ENCODE data around the gene AMOTL1.
A peak's percentile ranks its signal among the peaks of the same experiment; 100 is the strongest.

Gene AMOTL1

GRCh38 chr11:94866936-94867795 lies 99.0 kb downstream of the AMOTL1 start:
- TF ChIP-seq Cebpa-rat (IDR thresholded peaks at IDR 0.05) = no peak

DNA sequence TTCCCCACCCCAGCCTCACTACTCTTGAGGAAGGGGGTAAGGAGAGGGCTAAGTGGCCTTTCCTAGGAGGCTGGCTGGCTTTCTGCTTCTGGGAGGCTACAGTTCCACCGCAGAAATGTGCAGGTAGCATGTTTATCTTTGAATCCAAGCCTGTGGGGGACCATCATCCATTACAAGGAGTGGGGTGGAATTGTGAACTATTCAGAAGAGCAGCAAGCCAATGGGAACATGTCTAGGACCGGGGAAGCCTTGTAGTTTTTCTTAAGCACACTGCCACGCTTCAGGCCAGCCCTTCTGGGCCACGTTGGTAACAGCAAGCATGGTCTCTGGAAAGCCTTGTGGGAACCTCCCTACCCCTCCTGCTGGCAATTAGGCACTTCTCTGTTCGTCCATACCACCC lies 100.3 kb downstream of the AMOTL1 start:
- Histone ChIP-seq H3K27ac (no peak overlapping the region), H4K20me1 (peaks cover 12% of the 10 kb centered on the region; the same call in 1 of the 2 replicates), H3K9me3 (no peaks in the 10 kb centered on the region), H3K4me1 (no peaks in the 10 kb centered on the region), H3K36me3 (peaks cover 100% of the 10 kb centered on the region), H3K9ac (no peak overlapping the region), H3K27me3 (no peaks in the 10 kb centered on the region), H3K4me3 (no peak overlapping the region), H3K4me2 (no peak overlapping the region)
- TF ChIP-seq Cebpa-rat (IDR thresholded peaks at IDR 0.05) = no peak

More at GRCh38 chr11:94866936-94867795, 99.0 kb downstream of the AMOTL1 start:
- H3K36me3 ChIP-seq = peaks cover 97% of the 10 kb centered on the region
- no peak overlapping the region for H3K27ac ChIP-seq
- H3K4me1 ChIP-seq = no peaks in the 10 kb centered on the region
- no peak overlapping the region for H3K4me2 ChIP-seq
- peaks cover 12% of the 10 kb centered on the region; the same call in 1 of the 2 replicates for H4K20me1 ChIP-seq
- no peaks in the 10 kb centered on the region for H3K27me3 ChIP-seq
- H3K9ac ChIP-seq = no peak overlapping the region
- no peak overlapping the region for H3K4me3 ChIP-seq
- H3K9me3 ChIP-seq = no peaks in the 10 kb centered on the region

DNA sequence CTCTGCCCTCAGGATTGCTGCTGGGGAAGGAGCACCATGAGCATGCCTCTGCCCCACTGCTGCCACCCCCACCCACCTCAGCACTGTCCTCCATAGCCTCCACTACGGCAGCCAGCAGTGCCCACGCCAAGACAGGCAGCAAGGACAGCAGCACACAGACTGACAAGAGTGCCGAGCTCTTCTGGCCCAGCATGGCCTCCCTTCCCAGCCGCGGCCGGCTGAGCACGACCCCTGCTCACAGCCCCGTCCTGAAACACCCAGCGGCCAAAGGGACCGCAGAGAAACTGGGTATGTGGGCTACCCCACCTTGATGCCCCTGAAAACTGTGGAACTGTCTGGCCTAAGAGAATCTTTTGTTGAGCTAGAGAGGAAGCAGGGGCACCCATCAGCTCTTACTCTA lies 101.0 kb downstream of the AMOTL1 start:
- Histone ChIP-seq H3K36me3 (peaks cover 100% of the 10 kb centered on the region), H3K27ac (no peak overlapping the region), H3K9ac (no peak overlapping the region), H3K9me3 (no peaks in the 10 kb centered on the region), H3K4me1 (no peaks in the 10 kb centered on the region), H3K27me3 (no peaks in the 10 kb centered on the region), H3K4me3 (no peak overlapping the region), H3K4me2 (no peak overlapping the region), H4K20me1 (peaks cover 14% of the 10 kb centered on the region; the same call in 1 of the 2 replicates)
- TF ChIP-seq Cebpa-rat (IDR thresholded peaks at IDR 0.05) = no peak

DNA sequence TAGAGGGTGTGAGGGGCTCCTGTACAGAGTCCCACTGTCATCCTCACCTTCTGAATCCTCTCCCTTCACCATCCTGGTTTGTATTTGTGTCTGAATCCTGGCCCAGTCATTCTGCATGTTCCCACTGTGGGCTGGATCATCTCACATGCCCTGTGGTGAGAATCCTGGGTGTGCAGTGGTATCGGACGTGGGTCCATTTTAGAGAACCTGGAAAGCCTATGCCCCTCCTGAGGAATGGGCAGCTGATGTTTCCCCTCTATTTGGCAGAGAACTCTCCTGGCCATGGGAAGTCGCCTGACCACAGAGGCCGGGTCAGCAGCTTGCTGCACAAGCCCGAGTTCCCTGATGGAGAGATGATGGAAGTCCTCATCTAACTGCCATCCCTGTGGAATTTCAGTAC lies 102.3 kb downstream of the AMOTL1 start:
- no peak overlapping the region for H3K4me2 ChIP-seq
- no peak overlapping the region for H3K27ac ChIP-seq
- H3K36me3 ChIP-seq = peaks cover 100% of the 10 kb centered on the region
- no peaks in the 10 kb centered on the region for H3K9me3 ChIP-seq
- H3K4me1 ChIP-seq = no peaks in the 10 kb centered on the region
- peaks cover 21% of the 10 kb centered on the region; the same call in 1 of the 2 replicates for H4K20me1 ChIP-seq
- no peak overlapping the region for H3K9ac ChIP-seq
- TF ChIP-seq Cebpa-rat (IDR thresholded peaks at IDR 0.05) = no peak
- H3K27me3 ChIP-seq = no peaks in the 10 kb centered on the region
- H3K4me3 ChIP-seq = no peak overlapping the region

- no peaks in the 10 kb centered on the region for H3K9me3 ChIP-seq
Measured at GRCh38 chr11:94871491-94872185, 103.5 kb downstream of the AMOTL1 start.

DNA sequence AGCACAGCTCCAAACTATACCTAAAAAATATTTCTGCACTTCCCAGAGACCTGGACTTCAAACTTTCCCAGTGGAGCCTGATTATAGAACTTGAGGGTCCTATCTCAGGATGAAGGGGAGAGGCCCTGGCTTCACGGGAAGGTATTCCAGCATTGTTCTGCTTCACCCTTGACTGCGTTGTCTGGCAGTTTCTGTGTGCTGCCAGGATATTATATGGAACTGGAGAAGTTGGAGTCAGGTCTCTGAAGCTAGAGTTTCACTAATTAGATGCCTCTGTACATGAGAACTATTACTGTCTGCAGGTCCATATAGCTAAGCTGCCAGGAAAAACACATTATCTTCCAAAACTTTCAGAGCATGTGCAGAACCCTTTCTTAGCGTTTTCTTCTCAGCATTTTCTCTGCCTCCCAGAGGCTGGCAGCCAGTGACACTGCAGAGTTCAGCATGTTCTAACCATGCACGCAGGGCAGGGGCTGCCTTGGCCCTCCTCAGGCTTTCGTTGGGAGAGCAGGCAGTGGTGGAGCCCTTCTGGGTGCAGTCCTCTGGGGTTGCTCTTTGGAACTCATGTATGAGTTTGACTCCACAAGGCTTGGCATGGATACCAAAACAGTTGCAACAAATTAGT lies 105.9 kb downstream of the AMOTL1 start:
- H4K20me1 ChIP-seq = peaks cover 9% of the 10 kb centered on the region; the same call in 1 of the 2 replicates
- no peaks in the 10 kb centered on the region for H3K27me3 ChIP-seq
- H3K36me3 ChIP-seq = peaks cover 94% of the 10 kb centered on the region
- no peaks in the 10 kb centered on the region for H3K9me3 ChIP-seq
- peaks cover 22% of the 10 kb centered on the region for H3K4me1 ChIP-seq
- no peak overlapping the region for H3K9ac ChIP-seq
- H3K4me2 ChIP-seq = no peak overlapping the region
- TF ChIP-seq Cebpa-rat (IDR thresholded peaks at IDR 0.05) = no peak
- H3K4me3 ChIP-seq = no peak overlapping the region
- no peak overlapping the region for H3K27ac ChIP-seq

More at GRCh38 chr11:94871491-94872185, 103.5 kb downstream of the AMOTL1 start:
- Histone ChIP-seq H3K4me2 (no peak overlapping the region), H3K4me3 (no peak overlapping the region), H3K27me3 (no peaks in the 10 kb centered on the region), H3K27ac (no peak overlapping the region), H3K4me1 (peaks cover 9% of the 10 kb centered on the region), H3K36me3 (peaks cover 98% of the 10 kb centered on the region), H3K9ac (no peak overlapping the region), H4K20me1 (peaks cover 18% of the 10 kb centered on the region; the same call in 1 of the 2 replicates)
- no peak for TF ChIP-seq Cebpa-rat (IDR thresholded peaks at IDR 0.05)

DNA sequence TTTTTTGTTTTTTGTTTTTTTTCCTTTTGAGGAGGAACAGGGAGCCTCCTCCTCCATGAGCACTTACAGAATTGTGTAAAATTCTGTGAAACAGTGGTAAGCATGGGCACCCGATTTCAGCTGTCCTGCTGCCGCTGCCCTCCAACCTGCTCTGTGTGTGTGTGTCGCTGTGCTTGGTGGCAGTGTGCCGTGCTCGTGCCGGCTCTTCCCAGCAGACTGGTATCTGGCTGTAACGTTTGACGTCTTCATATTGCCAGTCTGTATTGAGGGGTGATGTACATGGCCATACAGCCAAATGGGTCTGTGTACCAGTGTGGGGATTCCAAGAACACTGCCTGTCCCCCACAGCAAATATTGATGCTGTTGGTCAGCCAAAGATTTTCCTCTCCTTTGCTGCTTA lies 108.1 kb downstream of the AMOTL1 start:
- H3K4me1 ChIP-seq = peaks cover 22% of the 10 kb centered on the region
- H3K36me3 ChIP-seq = peaks cover 94% of the 10 kb centered on the region
- H3K9me3 ChIP-seq = no peaks in the 10 kb centered on the region
- H3K4me3 ChIP-seq = no peak overlapping the region
- no peaks in the 10 kb centered on the region for H3K27me3 ChIP-seq
- TF ChIP-seq Cebpa-rat (IDR thresholded peaks at IDR 0.05) = no peak
- H3K4me2 ChIP-seq = peak overlapping the region; percentile 88
- peak overlapping the region; percentile 56 for H3K27ac ChIP-seq
- H4K20me1 ChIP-seq = peaks cover 9% of the 10 kb centered on the region; the same call in 1 of the 2 replicates
- peak overlapping the region; percentile 46; the same call in 1 of the 2 replicates for H3K9ac ChIP-seq

DNA sequence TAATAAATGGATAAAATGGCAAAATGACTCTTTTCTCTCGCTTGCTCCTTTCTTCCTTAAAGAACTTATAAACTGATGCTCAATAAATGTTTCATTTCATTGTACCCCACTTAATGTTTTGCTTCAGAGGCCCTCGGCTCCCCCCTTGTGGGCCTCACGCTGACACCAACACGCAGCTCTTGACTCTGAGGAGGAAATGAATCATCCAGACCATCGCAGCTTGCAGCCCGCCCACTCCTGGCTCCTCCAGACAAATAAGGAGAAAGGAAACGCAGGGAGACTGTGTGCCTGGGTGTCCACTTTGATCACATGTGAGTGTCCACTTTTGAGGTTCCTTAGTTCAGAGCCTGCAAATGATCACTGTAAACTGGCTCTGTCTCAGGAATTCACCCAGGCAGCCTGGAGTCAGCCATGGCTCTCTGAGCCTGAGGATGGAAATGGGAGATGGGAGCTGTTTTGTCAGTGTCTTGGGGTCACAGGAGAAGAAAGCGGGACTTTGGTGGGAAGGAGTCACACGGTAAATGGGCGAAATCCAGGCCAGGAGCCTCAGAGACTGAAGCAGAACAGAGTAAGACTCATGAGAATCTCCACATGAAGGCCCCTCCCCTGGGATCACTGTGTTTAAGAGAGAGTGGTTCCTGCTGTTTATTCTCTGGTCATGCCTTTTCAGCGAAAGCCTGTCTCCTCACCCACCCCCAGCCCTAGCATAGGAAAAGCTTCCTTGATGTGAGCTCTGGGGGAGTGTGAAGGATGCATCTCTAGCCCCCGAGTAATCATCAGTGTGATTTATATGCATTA lies 108.7 kb downstream of the AMOTL1 start:
- peak overlapping the region; percentile 46 for H3K9ac ChIP-seq

More for the DNA sequence above, 108.7 kb downstream of the AMOTL1 start:
- peaks cover 9% of the 10 kb centered on the region; the same call in 1 of the 2 replicates for H4K20me1 ChIP-seq
- H3K27ac ChIP-seq = peak overlapping the region; percentile 56
- H3K9me3 ChIP-seq = no peaks in the 10 kb centered on the region
- peak overlapping the region; percentile 8; the same call in 1 of the 2 replicates for H3K4me3 ChIP-seq
- H3K27me3 ChIP-seq = no peaks in the 10 kb centered on the region
- H3K4me1 ChIP-seq = peaks cover 22% of the 10 kb centered on the region
- TF ChIP-seq Cebpa-rat (IDR thresholded peaks at IDR 0.05) = no peak
- H3K4me2 ChIP-seq = peak overlapping the region; percentile 88
- H3K36me3 ChIP-seq = peaks cover 94% of the 10 kb centered on the region
